ENCODE results near the gene UBAP1.
"Not testable (repeated sequence)": the region's sequence is repeated elsewhere in the genome, so short reads cannot be mapped to it uniquely, and the experiment has no call there.

UBAP1 gene

DNA sequence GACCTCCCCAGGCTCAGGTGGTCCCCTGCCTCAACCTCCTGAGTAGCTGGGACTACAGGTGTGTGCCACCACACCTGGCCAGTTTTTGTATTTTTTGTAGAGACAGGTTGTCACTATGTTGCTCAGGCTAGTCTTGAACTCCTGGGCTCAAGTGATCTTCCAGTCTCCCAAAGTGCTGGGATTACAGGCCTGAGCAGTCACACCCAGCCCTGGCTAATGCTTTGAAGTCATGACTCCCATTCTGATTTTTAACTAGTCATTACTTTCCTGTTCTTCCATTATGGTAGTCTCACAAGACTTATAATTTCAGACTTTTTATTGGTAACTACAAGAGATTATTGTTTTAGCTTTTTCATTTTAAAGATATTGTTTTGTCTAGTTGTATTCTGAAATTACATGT lies 26.3 kb downstream of the UBAP1 start:
- no peak overlapping the region for H3K4me2 ChIP-seq (ENCODE audit: low read length, poor library complexity, severe bottlenecking)
- no peak overlapping the region for H3K23ac ChIP-seq (ENCODE audit: low read length in 2 of 2)
- no peak overlapping the region for H3K4me3 ChIP-seq (ENCODE audit: insufficient read depth in 1 of 2, low read depth in 1 of 2, low read length in 2 of 2)
- no peak overlapping the region for H2AFZ ChIP-seq (ENCODE audit: low read depth, low read length)
- no peak overlapping the region for H3K27ac ChIP-seq (ENCODE audit: low read length, poor library complexity, severe bottlenecking)
- no peaks in the 10 kb centered on the region for H3K79me1 ChIP-seq (replicated peaks; ENCODE audit: low read length, poor library complexity, severe bottlenecking)
- no peak overlapping the region for H3K4ac ChIP-seq (ENCODE audit: low read depth in 1 of 2, low read length in 2 of 2)
- no peak overlapping the region for H2AK5ac ChIP-seq (ENCODE audit: low read length, severe bottlenecking)
- H2BK5ac ChIP-seq (ENCODE audit: low read depth, low read length, poor library complexity, severe bottlenecking) = no peak overlapping the region
- no peak overlapping the region for H2BK120ac ChIP-seq (ENCODE audit: low read depth, low read length)
- H3K36me3 ChIP-seq (ENCODE audit: control insufficient read depth in 1 of 2, insufficient read depth in 2 of 2, low read depth in 1 of 2, low read length in 2 of 2) = peaks cover 8 to 14% of the 10 kb centered on the region in 2 experiments
- H3K14ac ChIP-seq (ENCODE audit: low read length in 2 of 2) = no peak overlapping the region
- DNase-seq = no peak
- no peak overlapping the region for H2BK12ac ChIP-seq (ENCODE audit: low read length in 2 of 2)
- no peak overlapping the region for H3K18ac ChIP-seq (ENCODE audit: low read depth in 1 of 2, low read length in 2 of 2)
- no peaks in the 10 kb centered on the region for H3K4me1 ChIP-seq (ENCODE audit: control insufficient read depth, insufficient read depth, low read depth, low read length)
- no peak overlapping the region for H4K91ac ChIP-seq (ENCODE audit: low read length)
- no peak overlapping the region for H2BK15ac ChIP-seq (ENCODE audit: low read depth, poor library complexity, severe bottlenecking)
- H3K9me3 ChIP-seq (ENCODE audit: control insufficient read depth, low read length) = no peaks in the 10 kb centered on the region
- no peak overlapping the region for H4K8ac ChIP-seq (ENCODE audit: low read length)
- no peaks in the 10 kb centered on the region for H3K27me3 ChIP-seq (ENCODE audit: control insufficient read depth in 1 of 2, insufficient read depth in 1 of 2, low read length in 2 of 2)
- H3K9ac ChIP-seq (ENCODE audit: low read length) = no peak overlapping the region

DNA sequence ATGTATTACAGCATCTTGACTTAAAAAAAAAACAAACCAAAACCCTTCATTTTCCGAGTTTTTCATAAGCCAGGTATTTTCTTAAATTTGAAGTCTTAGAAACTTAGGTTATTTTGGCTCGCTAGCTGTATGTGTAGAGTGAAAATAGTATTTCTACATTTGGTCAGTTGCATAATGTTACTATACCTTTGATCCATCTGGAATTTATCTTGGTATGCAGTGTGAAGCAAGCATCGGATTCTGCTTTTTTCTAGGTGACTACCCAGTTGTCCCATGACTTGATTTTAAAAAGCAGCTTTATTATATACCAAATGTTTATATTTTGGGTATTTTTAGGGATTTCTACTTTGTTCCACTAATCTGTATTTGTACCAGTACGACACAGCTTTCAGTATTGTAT lies 27.7 kb downstream of the UBAP1 start:
- Histone ChIP-seq H3K27me3 (ENCODE audit: control insufficient read depth in 1 of 2, insufficient read depth in 1 of 2, low read length in 2 of 2) (no peaks in the 10 kb centered on the region), H3K27ac (ENCODE audit: low read length, poor library complexity, severe bottlenecking) (no peak overlapping the region), H3K18ac (ENCODE audit: low read depth in 1 of 2, low read length in 2 of 2) (no peak overlapping the region), H3K4me2 (ENCODE audit: low read length, poor library complexity, severe bottlenecking) (no peak overlapping the region), H2BK5ac (ENCODE audit: low read depth, low read length, poor library complexity, severe bottlenecking) (no peak overlapping the region), H3K4me3 (ENCODE audit: insufficient read depth in 1 of 2, low read depth in 1 of 2, low read length in 2 of 2) (no peak overlapping the region), H2AK5ac (ENCODE audit: low read length, severe bottlenecking) (no peak overlapping the region), H3K14ac (ENCODE audit: low read length in 2 of 2) (no peak overlapping the region), H3K23ac (ENCODE audit: low read length in 2 of 2) (no peak overlapping the region), H3K9me3 (ENCODE audit: control insufficient read depth, low read length) (no peaks in the 10 kb centered on the region), H3K79me1 (replicated peaks; ENCODE audit: low read length, poor library complexity, severe bottlenecking) (no peaks in the 10 kb centered on the region), H3K4ac (ENCODE audit: low read depth in 1 of 2, low read length in 2 of 2) (no peak overlapping the region), H3K9ac (ENCODE audit: low read length) (no peak overlapping the region), H4K8ac (ENCODE audit: low read length) (no peak overlapping the region), H2AFZ (ENCODE audit: low read depth, low read length) (no peak overlapping the region), H2BK12ac (ENCODE audit: low read length in 2 of 2) (no peak overlapping the region), H2BK120ac (ENCODE audit: low read depth, low read length) (no peak overlapping the region), H2BK15ac (ENCODE audit: low read depth, poor library complexity, severe bottlenecking) (no peak overlapping the region), H3K4me1 (ENCODE audit: control insufficient read depth, insufficient read depth, low read depth, low read length) (no peaks in the 10 kb centered on the region), H4K91ac (ENCODE audit: low read length) (no peak overlapping the region), H3K36me3 (ENCODE audit: control insufficient read depth in 1 of 2, insufficient read depth in 2 of 2, low read depth in 1 of 2, low read length in 2 of 2) (peaks cover 7 to 10% of the 10 kb centered on the region in 2 experiments)
- 100% methylated on average over 2 of the region's 4 CpGs for WGBS
- DNase-seq = no peak

DNA sequence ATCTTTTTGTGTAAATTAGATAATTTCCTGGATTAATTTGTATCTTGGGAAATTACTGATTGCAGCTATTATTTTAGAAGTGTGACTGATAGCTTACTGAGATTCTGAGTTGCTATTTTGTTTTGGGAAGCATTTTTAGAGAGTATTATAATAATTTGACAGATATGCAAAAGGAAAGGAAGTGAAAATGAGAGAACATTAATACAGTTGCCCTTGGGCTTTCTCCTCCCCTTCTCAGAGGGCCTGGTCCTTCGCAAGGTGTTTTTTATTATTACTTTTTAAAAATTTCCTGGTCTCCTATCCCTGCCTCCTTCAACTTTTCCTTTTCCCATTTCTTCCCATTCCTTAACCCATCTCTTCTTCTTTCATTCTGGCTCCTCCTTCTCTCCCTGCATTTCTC lies 32.6 kb downstream of the UBAP1 start:
- Histone ChIP-seq H3K79me1 (replicated peaks; ENCODE audit: low read length, poor library complexity, severe bottlenecking) (peaks cover 1% of the 10 kb centered on the region), H3K4ac (ENCODE audit: low read depth in 1 of 2, low read length in 2 of 2) (no peak overlapping the region)

DNA sequence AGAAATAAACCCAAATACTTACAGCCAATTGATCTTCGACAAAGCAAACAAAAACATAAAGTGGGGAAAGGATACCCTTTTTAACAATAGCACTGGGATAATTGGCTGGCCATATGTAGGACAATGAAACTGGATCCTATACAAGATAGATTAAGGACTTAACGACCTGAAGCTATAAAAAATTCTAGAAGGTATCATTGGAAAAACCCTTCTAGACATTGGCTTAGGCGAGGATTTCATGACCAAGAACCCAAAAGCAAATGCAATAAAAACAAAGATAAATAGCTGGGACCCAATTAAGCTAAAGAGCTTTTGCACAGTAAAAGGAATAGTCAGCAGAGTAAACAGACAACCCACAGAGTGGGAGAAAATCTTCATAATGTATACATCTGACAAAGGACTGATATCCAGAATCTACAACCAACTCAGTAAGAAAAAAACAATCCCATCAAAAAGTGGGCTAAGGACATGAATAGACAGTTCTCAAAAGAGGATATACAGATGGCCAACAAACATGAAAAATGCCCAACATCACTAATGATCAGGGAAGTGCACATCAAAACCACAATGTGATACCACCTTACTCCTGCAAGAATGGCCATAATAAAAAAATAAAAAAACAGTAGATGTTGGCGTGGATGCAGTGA lies 35.6 kb downstream of the UBAP1 start:
- H3K4me1 ChIP-seq (ENCODE audit: control insufficient read depth, insufficient read depth, low read depth, low read length); H3K36me3 ChIP-seq (ENCODE audit: control insufficient read depth in 1 of 2, insufficient read depth in 2 of 2, low read depth in 1 of 2, low read length in 2 of 2): not testable (repeated sequence)
- no CpG with 5 or more reads among the region's 4 CpGs for WGBS

More for the DNA sequence above, 32.6 kb downstream of the UBAP1 start:
- Histone ChIP-seq H2BK120ac (ENCODE audit: low read depth, low read length) (no peak overlapping the region), H3K14ac (ENCODE audit: low read length in 2 of 2) (no peak overlapping the region), H2BK5ac (ENCODE audit: low read depth, low read length, poor library complexity, severe bottlenecking) (no peak overlapping the region), H3K4me3 (ENCODE audit: insufficient read depth in 1 of 2, low read depth in 1 of 2, low read length in 2 of 2) (no peak overlapping the region), H2AK5ac (ENCODE audit: low read length, severe bottlenecking) (no peak overlapping the region), H3K4me2 (ENCODE audit: low read length, poor library complexity, severe bottlenecking) (no peak overlapping the region), H3K9me3 (ENCODE audit: control insufficient read depth, low read length) (no peaks in the 10 kb centered on the region), H3K4me1 (ENCODE audit: control insufficient read depth, insufficient read depth, low read depth, low read length) (peaks cover 1% of the 10 kb centered on the region), H3K27ac (ENCODE audit: low read length, poor library complexity, severe bottlenecking) (no peak overlapping the region), H2BK15ac (ENCODE audit: low read depth, poor library complexity, severe bottlenecking) (no peak overlapping the region), H3K23ac (ENCODE audit: low read length in 2 of 2) (no peak overlapping the region), H2BK12ac (ENCODE audit: low read length in 2 of 2) (no peak overlapping the region), H2AFZ (ENCODE audit: low read depth, low read length) (no peak overlapping the region), H3K27me3 (ENCODE audit: control insufficient read depth in 1 of 2, insufficient read depth in 1 of 2, low read length in 2 of 2) (no peaks in the 10 kb centered on the region), H3K18ac (ENCODE audit: low read depth in 1 of 2, low read length in 2 of 2) (no peak overlapping the region), H3K36me3 (ENCODE audit: control insufficient read depth in 1 of 2, insufficient read depth in 2 of 2, low read depth in 1 of 2, low read length in 2 of 2) (peaks cover 0 to 5% of the 10 kb centered on the region in 2 experiments), H4K91ac (ENCODE audit: low read length) (no peak overlapping the region), H4K8ac (ENCODE audit: low read length) (no peak overlapping the region), H3K9ac (ENCODE audit: low read length) (no peak overlapping the region)
- DNase-seq = no peak
- 95% methylated on average over 1 of the region's 1 CpG for WGBS

More for the DNA sequence above, 35.6 kb downstream of the UBAP1 start:
- not testable (repeated sequence) for H3K27ac ChIP-seq (ENCODE audit: low read length, poor library complexity, severe bottlenecking); H2BK12ac ChIP-seq (ENCODE audit: low read length in 2 of 2); H3K4me2 ChIP-seq (ENCODE audit: low read length, poor library complexity, severe bottlenecking); H3K14ac ChIP-seq (ENCODE audit: low read length in 2 of 2); H3K27me3 ChIP-seq (ENCODE audit: control insufficient read depth in 1 of 2, insufficient read depth in 1 of 2, low read length in 2 of 2); H4K8ac ChIP-seq (ENCODE audit: low read length); H3K9me3 ChIP-seq (ENCODE audit: control insufficient read depth, low read length); H3K18ac ChIP-seq (ENCODE audit: low read depth in 1 of 2, low read length in 2 of 2); H3K79me1 ChIP-seq (replicated peaks; ENCODE audit: low read length, poor library complexity, severe bottlenecking); H4K91ac ChIP-seq (ENCODE audit: low read length); H2BK120ac ChIP-seq (ENCODE audit: low read depth, low read length); H2BK5ac ChIP-seq (ENCODE audit: low read depth, low read length, poor library complexity, severe bottlenecking); H2BK15ac ChIP-seq (ENCODE audit: low read depth, poor library complexity, severe bottlenecking); H3K23ac ChIP-seq (ENCODE audit: low read length in 2 of 2); H3K9ac ChIP-seq (ENCODE audit: low read length); H3K4me3 ChIP-seq (ENCODE audit: insufficient read depth in 1 of 2, low read depth in 1 of 2, low read length in 2 of 2); H2AK5ac ChIP-seq (ENCODE audit: low read length, severe bottlenecking); H2AFZ ChIP-seq (ENCODE audit: low read depth, low read length); DNase-seq; H3K4ac ChIP-seq (ENCODE audit: low read depth in 1 of 2, low read length in 2 of 2)
